WTC11 (cell line): Measurements from ENCODE around the gene OTULIN. TPM values are rescaled to one million over a fixed set of nuclear protein-coding genes. Genes with fewer than 3 reads are reported as not detected.

Source experiments
- ATAC-seq: fragments of 200-7000 bp; cut with Tn5 transposase; 2 replicates; pipeline ENCODE4 v1.10.0; 2021; ENCODE audit warnings: mild to moderate bottlenecking, moderate library complexity
- CTCF ChIA-PET: fragments of 300-600 bp; sonication (Branson Sonifier 250); formaldehyde crosslinking; loops from one replicate; lab custom pipeline; 2021; ENCODE audit warnings: antibody characterized with exemption; lab: Charles Lee
- POLR2A ChIA-PET: fragments of 350-600 bp; sonication (Branson Sonifier 250); formaldehyde crosslinking; loops from one replicate; lab custom pipeline; 2021; ENCODE audit warnings: antibody characterized with exemption; lab: Charles Lee
- DNase-seq: peaks from one replicate; pipeline ENCODE4 v3.0.0; 2021; ENCODE audit warnings: low spot score
- H3K27ac Mint-ChIP-seq: 2 replicates; pipeline ENCODE4 v1.8.0; 2021; ENCODE audit warnings: mixed read lengths
- H3K27me3 Mint-ChIP-seq: 2 replicates; pipeline ENCODE4 v1.8.0; 2021; ENCODE audit warnings: low read depth, mild to moderate bottlenecking, moderate library complexity, mixed read lengths
- H3K36me3 Mint-ChIP-seq: 2 replicates; pipeline ENCODE4 v1.8.0; 2021; ENCODE audit warnings: mixed read lengths
- H3K4me1 Mint-ChIP-seq: 2 replicates; pipeline ENCODE4 v1.8.0; 2022; ENCODE audit warnings: mixed read lengths
- H3K4me3 Mint-ChIP-seq: 2 replicates; pipeline ENCODE4 v1.8.0; 2021; ENCODE audit warnings: mild to moderate bottlenecking, moderate library complexity, mixed read lengths
- H3K9me3 Mint-ChIP-seq: 2 replicates; pipeline ENCODE4 v1.8.0; 2021; ENCODE audit warnings: mixed read lengths
- ARID4B ChIP-seq: sonication (generic); formaldehyde crosslinking; IDR thresholded peaks from 2 replicates; pipeline ENCODE4 v1.8.0; 2023; ENCODE audit warnings: missing genetic modification reagents, mild to moderate bottlenecking, borderline replicate concordance
- ATF6 ChIP-seq: sonication (generic); formaldehyde crosslinking; IDR thresholded peaks from 2 replicates; pipeline ENCODE4 v1.8.1; 2023; ENCODE audit warnings: mild to moderate bottlenecking, missing genetic modification reagents
- CDX4 ChIP-seq: fragments of 250-450 bp; sonication (Bioruptor Pico); IDR thresholded peaks from 2 replicates; pipeline ENCODE4 v1.9.0; 2021; ENCODE audit warnings: moderate library complexity, mild to moderate bottlenecking, inconsistent platforms, borderline replicate concordance
- CREM ChIP-seq: sonication (generic); formaldehyde crosslinking; IDR thresholded peaks from 2 replicates; pipeline ENCODE4 v1.8.1; 2022; ENCODE audit warnings: mild to moderate bottlenecking, missing genetic modification reagents, moderate library complexity
- ETV6 ChIP-seq: sonication (generic); formaldehyde crosslinking; IDR thresholded peaks from 2 replicates; pipeline ENCODE4 v1.8.1; 2022; ENCODE audit warnings: mild to moderate bottlenecking, missing genetic modification reagents
- FOXJ3 ChIP-seq: sonication (generic); formaldehyde crosslinking; IDR thresholded peaks from 2 replicates; pipeline ENCODE4 v1.9.0; 2021; ENCODE audit warnings: missing genetic modification reagents, mild to moderate bottlenecking, borderline replicate concordance
- FOXK1 ChIP-seq: sonication (generic); formaldehyde crosslinking; IDR thresholded peaks from 2 replicates; pipeline ENCODE4 v1.8.0; 2022; ENCODE audit warnings: mild to moderate bottlenecking, moderate library complexity, missing genetic modification reagents
- FOXP1 ChIP-seq: sonication (generic); formaldehyde crosslinking; IDR thresholded peaks from 2 replicates; pipeline ENCODE4 v1.8.0; 2022; ENCODE audit warnings: missing genetic modification reagents, mild to moderate bottlenecking, moderate library complexity, borderline replicate concordance
- GABPB1 ChIP-seq: sonication (generic); formaldehyde crosslinking; IDR thresholded peaks from 2 replicates; pipeline ENCODE4 v1.8.1; 2023; ENCODE audit warnings: mild to moderate bottlenecking, missing genetic modification reagents
- GRHL2 ChIP-seq: fragments of 250-450 bp; sonication (Bioruptor Pico); IDR thresholded peaks from 2 replicates; pipeline ENCODE4 v1.8.0; 2022; ENCODE audit warnings: mild to moderate bottlenecking, moderate library complexity; ENCODE audit not compliant: insufficient replicate concordance, severe bottlenecking
- HMGA2 ChIP-seq: fragments of 250-450 bp; sonication (Bioruptor Pico); IDR thresholded peaks from 2 replicates; pipeline ENCODE4 v1.4.0; 2021; ENCODE audit warnings: mild to moderate bottlenecking, moderate library complexity
- JAZF1 ChIP-seq: fragments of 250-450 bp; sonication (Bioruptor Pico); IDR thresholded peaks from 2 replicates; pipeline ENCODE4 v1.9.0; 2021; ENCODE audit warnings: moderate library complexity, mild to moderate bottlenecking, inconsistent platforms
- JUN ChIP-seq: sonication (generic); formaldehyde crosslinking; IDR thresholded peaks from 2 replicates; pipeline ENCODE4 v1.8.0; 2023; ENCODE audit warnings: mild to moderate bottlenecking, missing genetic modification reagents
- NFATC4 ChIP-seq: fragments of 250-450 bp; sonication (Bioruptor Pico); IDR thresholded peaks from 2 replicates; pipeline ENCODE4 v1.9.0; 2021; ENCODE audit warnings: mild to moderate bottlenecking
- NR1H2 ChIP-seq: sonication (generic); formaldehyde crosslinking; IDR thresholded peaks from 2 replicates; pipeline ENCODE4 v1.9.0; 2021; ENCODE audit warnings: mild to moderate bottlenecking, moderate library complexity, missing genetic modification reagents
- PRRX2 ChIP-seq: fragments of 250-450 bp; sonication (Bioruptor Pico); IDR thresholded peaks from 2 replicates; pipeline ENCODE4 v1.8.0; 2021; ENCODE audit warnings: mild to moderate bottlenecking
- RORB ChIP-seq: fragments of 250-450 bp; sonication (Bioruptor Pico); IDR thresholded peaks from 2 replicates; pipeline ENCODE4 v1.9.0; 2021; ENCODE audit warnings: mild to moderate bottlenecking
- SMAD4 ChIP-seq: sonication (generic); formaldehyde crosslinking; IDR thresholded peaks from 2 replicates; pipeline ENCODE4 v1.8.0; 2022; ENCODE audit warnings: mild to moderate bottlenecking, missing genetic modification reagents
- SOX15 ChIP-seq: fragments of 250-450 bp; sonication (Bioruptor Pico); IDR thresholded peaks from 2 replicates; pipeline ENCODE4 v1.9.0; 2021; ENCODE audit warnings: mild to moderate bottlenecking
- SP1 ChIP-seq: sonication (generic); formaldehyde crosslinking; conservative IDR thresholded peaks from 2 replicates; pipeline ENCODE4 v1.8.1; 2022; ENCODE audit warnings: missing genetic modification reagents
- STAT6 ChIP-seq: sonication (generic); formaldehyde crosslinking; conservative IDR thresholded peaks from 2 replicates; pipeline ENCODE4 v1.8.1; 2023; ENCODE audit warnings: mild to moderate bottlenecking, low read depth, missing genetic modification reagents, moderate library complexity
- TEAD4 ChIP-seq: sonication (generic); formaldehyde crosslinking; IDR thresholded peaks from 2 replicates; pipeline ENCODE4 v1.8.0; 2022; ENCODE audit warnings: mild to moderate bottlenecking, missing genetic modification reagents
- ZBTB21 ChIP-seq: sonication (generic); formaldehyde crosslinking; IDR thresholded peaks from 2 replicates; pipeline ENCODE4 v1.8.1; 2023; ENCODE audit warnings: mild to moderate bottlenecking, missing genetic modification reagents, borderline replicate concordance
- ZBTB43 ChIP-seq: sonication (generic); formaldehyde crosslinking; IDR thresholded peaks from 2 replicates; pipeline ENCODE4 v1.8.1; 2023; ENCODE audit warnings: mild to moderate bottlenecking, missing genetic modification reagents
- ZNF219 ChIP-seq: sonication (generic); formaldehyde crosslinking; IDR thresholded peaks from 2 replicates; pipeline ENCODE4 v1.8.0; 2023; ENCODE audit warnings: missing genetic modification reagents, mild to moderate bottlenecking, borderline replicate concordance
- ZNF512 ChIP-seq: sonication (generic); formaldehyde crosslinking; IDR thresholded peaks from 2 replicates; pipeline ENCODE4 v1.8.1; 2022; ENCODE audit warnings: missing genetic modification reagents, borderline replicate concordance
- ZNF671 ChIP-seq: fragments of 250-450 bp; sonication (Bioruptor Pico); IDR thresholded peaks from 2 replicates; pipeline ENCODE4 v1.8.0; 2021; ENCODE audit warnings: mild to moderate bottlenecking
- total RNA-seq: library from RNA; stranded (reverse); gene quantifications from 3 replicates; pipeline ENCODE4 v1.2.3, GENCODE V29; 2021

The OTULIN gene
- total RNA-seq, 1 experiment from 2014 or later = 25.0 TPM

- Mint-ChIP-seq H3K27me3 (peaks cover 32% of the 10 kb centered on the region), H3K9me3 (no peaks in the 10 kb centered on the region), H3K27ac (no peak overlapping the region; the same call in 1 of the 2 replicates), H3K4me1 (peaks cover 42% of the 10 kb centered on the region), H3K4me3 (no peak overlapping the region), H3K36me3 (no peaks in the 10 kb centered on the region)
- TF ChIP-seq JUN (no peak), GRHL2 (no peak), PRRX2 (CRISPR knock-in tag) (no peak), ATF6 (no peak), ETV6 (no peak), ZNF671 (CRISPR knock-in tag) (no peak), NR1H2 (no peak), GABPB1 (CRISPR knock-in tag) (no peak), RORB (CRISPR knock-in tag) (no peak), ARID4B (CRISPR knock-in tag) (no peak), FOXP1 (no peak), CREM (CRISPR knock-in tag) (no peak), HMGA2 (no peak), ZNF219 (CRISPR knock-in tag) (no peak), JAZF1 (no peak), SOX15 (CRISPR knock-in tag) (no peak), ZNF512 (no peak), FOXK1 (CRISPR knock-in tag) (no peak)
- ChIA-PET CTCF (interaction anchor here (1.8 kb wide), 1 partner anchor 19 kb away, joined by 5 read pairs; no protein-coding TSS in a partner anchor), POLR2A (no interaction called here)
- DNase-seq = no peak
- no peak for ATAC-seq
Measured at GRCh38 chr5:14667770-14668169, 3.3 kb downstream of the OTULIN start.

GRCh38 chr5:14668181-14668591 is 3.7 kb downstream of the OTULIN start:
- peaks cover 46% of the 10 kb centered on the region for H3K4me1 Mint-ChIP-seq
- no peaks in the 10 kb centered on the region for H3K36me3 Mint-ChIP-seq
- POLR2A ChIA-PET = no interaction called here
- H3K27ac Mint-ChIP-seq = no peak overlapping the region; the same call in 1 of the 2 replicates
- CTCF ChIA-PET = no interaction called here
- ATAC-seq (no peak), DNase-seq (no peak)
- H3K27me3 Mint-ChIP-seq = peaks cover 28% of the 10 kb centered on the region
- H3K4me3 Mint-ChIP-seq = no peak overlapping the region
- no peaks in the 10 kb centered on the region for H3K9me3 Mint-ChIP-seq
- TF ChIP-seq NFATC4 (no peak), TEAD4 (no peak), CDX4 (CRISPR knock-in tag) (no peak), PRRX2 (CRISPR knock-in tag) (no peak), SMAD4 (CRISPR knock-in tag) (no peak), ZBTB43 (CRISPR knock-in tag) (no peak), ZBTB21 (CRISPR knock-in tag) (no peak), SP1 (CRISPR knock-in tag) (no peak), FOXK1 (CRISPR knock-in tag) (no peak), FOXJ3 (CRISPR knock-in tag) (no peak), STAT6 (CRISPR knock-in tag) (no peak)
